A549 (cell line): ENCODE measurements around the gene MCOLN3. TPM values are rescaled to one million over a fixed set of nuclear protein-coding genes. Genes with fewer than 3 reads are reported as not detected.
A peak's percentile ranks its signal among the peaks of the same experiment; 100 is the strongest.

ENCODE experiments used
- ATAC-seq, 2 experiments: fragments of 200-7000 bp in 1 of 2; fragments of >200 bp in 1 of 2; cut with Nextera tagmentation in 1 of 2; cut with Tn5 transposase in 1 of 2; 3 replicates each; pipeline versions ENCODE4 v1.8.0 to v1.9.1; 2018 to 2020; ENCODE audit warnings: mild to moderate bottlenecking in 1 of 2, moderate library complexity in 1 of 2
- CTCF ChIA-PET: fragments of 300-600 bp; sonication (Branson Sonifier 250); formaldehyde crosslinking; extraction: SDS; loops from one replicate; lab custom pipeline; 2021; ENCODE audit warnings: antibody characterized with exemption, inconsistent platforms; lab: Yijun Ruan, JAX
- POLR2A ChIA-PET: fragments of 350-600 bp; formaldehyde crosslinking; extraction: SDS; loops from one replicate; lab custom pipeline; 2021; ENCODE audit warnings: antibody characterized with exemption, inconsistent platforms; lab: Yijun Ruan, JAX
- DNase-seq, 2 experiments: peaks; one replicate each; pipeline versions ENCODE4 v3.0.0 to v3.0.0-alpha.2; 2011 to 2016; ENCODE audit warnings: low read depth in 1 of 2, low spot score in 1 of 2
- FAIRE-seq: peaks from 2 replicates; lab custom pipeline; 2011; peaks lifted over from hg19 to GRCh38; lab: Jason Lieb, UNC
- H3K27ac ChIP-seq, 2 experiments: fragments of >200 bp; sonication (Bioruptor Twin); formaldehyde crosslinking; 3 replicates each; pipeline ENCODE4 v1.5.1; 2016 to 2017
- H3K4me1 ChIP-seq: fragments of >200 bp; sonication (Bioruptor Twin); formaldehyde crosslinking; 3 replicates; pipeline ENCODE4 v1.6.1; 2016
- H3K4me2 ChIP-seq: fragments of >200 bp; sonication (Bioruptor Twin); formaldehyde crosslinking; 3 replicates; pipeline ENCODE4 v1.6.1; 2016
- H3K4me3 ChIP-seq: fragments of >200 bp; sonication (Bioruptor Twin); formaldehyde crosslinking; 3 replicates; pipeline ENCODE4 v1.5.1; 2016
- H3K9me3 ChIP-seq: fragments of >200 bp; sonication (Bioruptor Twin); formaldehyde crosslinking; 3 replicates; pipeline ENCODE4 v1.6.1; 2016
- BHLHE40 ChIP-seq: IDR thresholded peaks from 2 replicates; pipeline ENCODE4 v1.6.1; 2012; ENCODE audit warnings: low read depth, low read length, inconsistent platforms
- CTCF ChIP-seq: fragments of >200 bp; sonication (Bioruptor Twin); formaldehyde crosslinking; IDR thresholded peaks from 3 replicates; pipeline ENCODE4 v1.5.1; 2016
- E2F6 ChIP-seq: IDR thresholded peaks from 2 replicates; pipeline ENCODE4 v1.6.1; 2012; ENCODE audit warnings: low read depth, borderline replicate concordance
- EHMT2 ChIP-seq: fragments of 200-600 bp; sonication (generic); IDR thresholded peaks from 2 replicates; pipeline ENCODE4 v1.6.1; 2016; ENCODE audit warnings: antibody characterized with exemption, low read depth, mild to moderate bottlenecking, moderate library complexity
- EP300 ChIP-seq, 2 experiments: fragments of >200 bp; sonication (Bioruptor Twin); formaldehyde crosslinking; IDR thresholded peaks; 2 replicates in 1 of 2; 3 replicates in 1 of 2; pipeline ENCODE4 v1.6.1; 2016 to 2017
- ESRRA ChIP-seq: fragments of 150-350 bp; IDR thresholded peaks from 2 replicates; pipeline ENCODE4 v1.6.1; 2014; ENCODE audit warnings: mild to moderate bottlenecking, low read length, borderline replicate concordance
- FOSL2 ChIP-seq, 2 experiments: fragments of 450-650 bp in 1 of 2; fragments of >200 bp in 1 of 2; sonication (Bioruptor Twin) in 1 of 2; formaldehyde crosslinking; IDR thresholded peaks; 2 replicates each; pipeline versions ENCODE4 v1.5.0 to v1.6.1; 2016 to 2020; ENCODE audit warnings: mild to moderate bottlenecking in 1 of 2, moderate library complexity in 1 of 2
- FOXS1 ChIP-seq: fragments of 250-450 bp; sonication (Bioruptor Pico); IDR thresholded peaks from 2 replicates; pipeline ENCODE4 v1.5.0; 2020; ENCODE audit warnings: mild to moderate bottlenecking, moderate library complexity
- GATA3 ChIP-seq: IDR thresholded peaks from 2 replicates; pipeline ENCODE4 v1.6.1; 2012; ENCODE audit warnings: borderline replicate concordance
- HEYL ChIP-seq: fragments of 250-450 bp; sonication (Bioruptor Pico); IDR thresholded peaks from 2 replicates; pipeline ENCODE4 v1.8.0; 2021; ENCODE audit warnings: mild to moderate bottlenecking, moderate library complexity
- HOXB13 ChIP-seq: fragments of 250-450 bp; sonication (Bioruptor Pico); IDR thresholded peaks from 2 replicates; pipeline ENCODE4 v1.5.0; 2020; ENCODE audit warnings: low read depth, mild to moderate bottlenecking, moderate library complexity
- HOXB5 ChIP-seq: fragments of 250-450 bp; sonication (Bioruptor Pico); IDR thresholded peaks from 2 replicates; pipeline ENCODE4 v1.5.0; 2020; ENCODE audit warnings: mild to moderate bottlenecking, moderate library complexity
- JUN ChIP-seq, 2 experiments: fragments of >200 bp; sonication (Bioruptor Twin); formaldehyde crosslinking; IDR thresholded peaks; 2 replicates in 1 of 2; 3 replicates in 1 of 2; pipeline ENCODE4 v1.6.1; 2016 to 2017
- JUNB ChIP-seq: fragments of >200 bp; sonication (Bioruptor Twin); formaldehyde crosslinking; IDR thresholded peaks from 2 replicates; pipeline ENCODE4 v1.6.1; 2016
- KDM5A ChIP-seq: fragments of 200-600 bp; sonication (generic); IDR thresholded peaks from 2 replicates; pipeline ENCODE4 v1.6.1; 2016; ENCODE audit warnings: antibody characterized with exemption, mild to moderate bottlenecking
- MAFK ChIP-seq: fragments of 450-650 bp; IDR thresholded peaks from 2 replicates; pipeline ENCODE4 v1.6.1; 2014; ENCODE audit not compliant: partially characterized antibody
- MYC ChIP-seq: IDR thresholded peaks from 2 replicates; pipeline ENCODE4 v1.6.1; 2012; ENCODE audit warnings: mild to moderate bottlenecking, inconsistent platforms, low read length, improper control_type of control experiment, borderline replicate concordance
- PHF8 ChIP-seq: fragments of 200-600 bp; sonication (generic); IDR thresholded peaks from 2 replicates; pipeline ENCODE4 v1.6.1; 2016; ENCODE audit warnings: low read depth, mild to moderate bottlenecking, antibody characterized with exemption, moderate library complexity, borderline replicate concordance
- POLR2A ChIP-seq: IDR thresholded peaks from 2 replicates; pipeline ENCODE4 v1.6.1; 2012; ENCODE audit warnings: mild to moderate bottlenecking, low read length
- RAD21 ChIP-seq, 2 experiments: fragments of >200 bp in 1 of 2; sonication (Bioruptor Twin) in 1 of 2; formaldehyde crosslinking in 1 of 2; IDR thresholded peaks in 1 of 2; conservative IDR thresholded peaks in 1 of 2; 2 replicates in 1 of 2; 3 replicates in 1 of 2; pipeline ENCODE4 v1.6.1; 2012 to 2018; ENCODE audit warnings: inconsistent platforms in 1 of 2
- TFCP2L1 ChIP-seq: fragments of 250-450 bp; sonication (Bioruptor Pico); IDR thresholded peaks from 2 replicates; pipeline ENCODE4 v1.5.0; 2021; ENCODE audit warnings: mild to moderate bottlenecking
- ZSCAN20 ChIP-seq: fragments of 250-450 bp; sonication (Bioruptor Pico); IDR thresholded peaks from 2 replicates; pipeline ENCODE4 v1.8.0; 2022; ENCODE audit warnings: mild to moderate bottlenecking, moderate library complexity
- WGBS: methylation state at CpG from one replicate; pipeline ENCODE4 v1.1.6; 2017; ENCODE audit errors: missing lambda C conversion rate; 5-methylcytosine and 5-hydroxymethylcytosine counted together
- polyA plus RNA-seq, 4 experiments: library from polyadenylated mRNA; depleted of rRNA in 3 of 4; stranded (reverse); fragments of >200 nt; fragmentation: RNase III in 1 of 4; extraction: RNeasy Plus Mini Kit Qiagen cat#74134 plus additional on column Dnase treatment in 1 of 4; gene quantifications; 2 replicates in 3 of 4; 3 replicates in 1 of 4; pipeline ENCODE4 v1.2.3, GENCODE V29; 2011 to 2017
- TF ChIP-seq, protein P1 (sequence below): IDR thresholded peaks from 2 replicates; pipeline ENCODE4 v1.6.1; 2012
- TF ChIP-seq, protein P2 (sequence below): fragments of 200-600 bp; sonication (generic); IDR thresholded peaks from 2 replicates; pipeline ENCODE4 v1.6.1; 2016; ENCODE audit warnings: antibody characterized with exemption, mild to moderate bottlenecking, moderate library complexity
- TF ChIP-seq, protein P3 (sequence below): IDR thresholded peaks from 2 replicates; pipeline ENCODE4 v1.6.1; 2012

Gene MCOLN3
- polyA plus RNA-seq, 2 of the 4 experiments (the other 2 are of a cell fraction): 4.2 to 6.7 TPM

DNA sequence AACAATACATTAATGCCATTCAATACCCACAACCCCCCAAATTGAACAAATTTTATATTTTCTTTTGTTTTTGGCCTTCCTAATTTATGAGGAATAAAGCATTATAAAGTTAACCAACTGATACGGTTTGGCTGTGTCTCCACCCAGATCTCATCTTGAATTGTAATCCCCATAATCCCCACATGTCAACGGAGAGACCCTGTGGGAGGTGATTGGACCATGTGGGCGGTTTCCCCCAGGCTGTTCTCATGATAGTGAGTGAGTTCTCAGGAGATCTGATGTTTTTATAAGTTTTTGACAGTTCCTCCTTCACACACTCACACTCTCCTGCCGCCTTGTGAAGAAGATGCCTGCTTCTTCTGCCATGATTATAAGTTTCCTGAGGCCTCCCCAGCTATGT is 6.4 kb upstream of the MCOLN3 start:
- Histone ChIP-seq H3K4me2 (no peak overlapping the region), H3K4me3 (no peak overlapping the region), H3K4me1 (no peaks in the 10 kb centered on the region), H3K9me3 (no peaks in the 10 kb centered on the region), H3K27ac (no peak overlapping the region)
- FAIRE-seq (no peak), ATAC-seq (no peak), DNase-seq (no peak)
- ChIA-PET POLR2A (no interaction called here), CTCF (interaction anchor here (2.2 kb wide), 1 partner anchor 9 kb away, joined by 7 read pairs; no protein-coding TSS in a partner anchor)
- TF ChIP-seq HOXB13 (CRISPR knock-in tag) (no peak), E2F6 (no peak), CTCF (no peak), HEYL (CRISPR knock-in tag) (no peak), ESRRA (no peak), FOSL2 (IDR thresholded peaks at IDR 0.05) (no peak), FOSL2 (CRISPR knock-in tag; IDR thresholded peaks at IDR 0.05) (no peak), PHF8 (no peak), MAFK (no peak)
- TF ChIP-seq, protein P1, sequence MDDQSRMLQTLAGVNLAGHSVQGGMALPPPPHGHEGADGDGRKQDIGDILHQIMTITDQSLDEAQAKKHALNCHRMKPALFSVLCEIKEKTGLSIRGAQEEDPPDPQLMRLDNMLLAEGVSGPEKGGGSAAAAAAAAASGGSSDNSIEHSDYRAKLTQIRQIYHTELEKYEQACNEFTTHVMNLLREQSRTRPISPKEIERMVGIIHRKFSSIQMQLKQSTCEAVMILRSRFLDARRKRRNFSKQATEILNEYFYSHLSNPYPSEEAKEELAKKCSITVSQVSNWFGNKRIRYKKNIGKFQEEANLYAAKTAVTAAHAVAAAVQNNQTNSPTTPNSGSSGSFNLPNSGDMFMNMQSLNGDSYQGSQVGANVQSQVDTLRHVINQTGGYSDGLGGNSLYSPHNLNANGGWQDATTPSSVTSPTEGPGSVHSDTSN: no peak
- 54% methylated on average over 4 of the region's 4 CpGs for WGBS

DNA sequence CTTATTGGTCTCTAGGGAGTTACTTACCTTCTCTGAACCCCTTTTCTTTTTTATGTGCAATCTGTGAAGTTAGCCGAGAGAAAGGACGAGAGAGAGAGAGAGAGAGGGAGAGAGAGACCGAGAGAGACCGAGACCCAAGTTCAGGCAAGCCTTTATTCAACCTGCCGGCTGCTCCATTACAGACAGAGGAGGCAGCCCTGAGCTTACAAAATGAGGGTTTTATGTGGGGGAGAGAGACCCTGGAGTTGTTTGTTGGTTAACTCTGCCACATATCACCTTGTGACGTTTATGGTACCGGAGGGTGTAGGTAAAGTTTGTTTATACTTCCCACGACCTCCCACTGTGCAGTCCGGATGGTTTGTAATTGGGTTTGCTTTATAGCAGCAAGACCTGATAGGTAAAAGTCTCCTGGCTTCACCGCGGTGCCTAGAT is 1.5 kb upstream of the MCOLN3 start:
- no peak for ATAC-seq
- no peaks in the 10 kb centered on the region for H3K4me1 ChIP-seq
- DNase-seq: no peak
- TF ChIP-seq FOXS1 (no peak), KDM5A (no peak), BHLHE40 (no peak), POLR2A (no peak), MYC (no peak), GATA3 (no peak), EP300 (IDR thresholded peaks at IDR 0.05) (no peak), RAD21 (conservative IDR thresholded peaks at IDR 0.05 in 1 of 2, IDR thresholded peaks at IDR 0.05 in 1 of 2) (no peak), ZSCAN20 (no peak)
- no peak for FAIRE-seq
- H3K27ac ChIP-seq: no peak overlapping the region
- no peak overlapping the region for H3K4me3 ChIP-seq
- POLR2A ChIA-PET: no interaction called here
- 81% methylated on average over 11 of the region's 11 CpGs for WGBS
- no peaks in the 10 kb centered on the region for H3K9me3 ChIP-seq
- CTCF ChIA-PET: no interaction called here
- no peak overlapping the region for H3K4me2 ChIP-seq

DNA sequence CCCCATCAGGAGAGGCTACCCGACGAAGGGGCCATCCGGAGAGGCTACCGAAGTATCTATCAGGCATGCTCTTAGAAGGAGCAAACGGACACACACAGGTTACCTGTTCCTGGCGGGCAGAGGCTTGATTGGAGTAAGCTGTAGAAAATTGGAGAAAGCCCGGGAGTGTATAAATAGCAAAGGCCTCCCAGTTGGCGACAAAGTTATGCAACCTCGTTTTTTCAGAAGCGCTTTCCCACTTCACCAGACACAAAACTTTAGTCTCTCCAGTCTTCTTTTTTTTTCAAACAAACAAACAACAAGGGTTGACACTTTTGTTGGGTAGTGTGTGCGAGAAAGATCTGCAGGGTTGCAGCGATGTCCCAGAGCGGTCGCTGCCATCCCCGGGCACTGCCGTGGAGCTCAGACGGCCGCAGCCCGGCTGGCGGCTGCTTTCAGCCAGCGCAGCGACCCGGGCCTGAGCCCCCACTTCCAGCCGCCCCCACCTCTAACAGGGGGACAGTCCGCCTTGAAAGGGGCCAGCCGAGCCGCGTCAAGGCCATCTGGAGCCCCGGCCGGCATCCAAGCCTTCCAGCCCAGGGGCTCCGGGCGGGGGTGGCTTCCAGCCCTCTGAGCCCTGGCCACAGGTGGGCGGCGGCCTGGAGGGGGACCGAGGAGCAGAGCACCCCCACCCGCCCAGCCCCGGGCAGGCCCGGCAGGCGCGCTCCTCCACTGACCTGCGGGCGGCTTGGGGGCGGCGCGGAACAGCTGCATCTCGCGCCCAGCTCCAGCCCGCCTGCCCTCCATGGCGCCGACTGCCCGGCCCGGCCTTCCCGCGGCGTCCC is 616 bp downstream of the MCOLN3 start:
- ChIA-PET CTCF (interaction anchor here (0.7 to 1.6 kb wide), 3 partner anchors 10 to 103 kb away, joined by 3 to 5 read pairs (median 3); no protein-coding TSS in a partner anchor), POLR2A (interaction anchor here (1.0 to 1.3 kb wide), 2 partner anchors 11 to 154 kb away, joined by 3 to 4 read pairs; no protein-coding TSS in a partner anchor)
- ATAC-seq (peak; percentile 90), DNase-seq (peak; percentile 6 to 7), FAIRE-seq (no peak)
- Histone ChIP-seq H3K27ac (peak overlapping the region; percentile 67 to 93), H3K9me3 (no peaks in the 10 kb centered on the region), H3K4me2 (peak overlapping the region; percentile 53), H3K4me1 (no peaks in the 10 kb centered on the region), H3K4me3 (peak overlapping the region; percentile 61)
- WGBS: 80% methylated on average over 22 of the region's 55 CpGs
- no peak for TF ChIP-seq TFCP2L1 (CRISPR knock-in tag)
- TF ChIP-seq, protein P2, sequence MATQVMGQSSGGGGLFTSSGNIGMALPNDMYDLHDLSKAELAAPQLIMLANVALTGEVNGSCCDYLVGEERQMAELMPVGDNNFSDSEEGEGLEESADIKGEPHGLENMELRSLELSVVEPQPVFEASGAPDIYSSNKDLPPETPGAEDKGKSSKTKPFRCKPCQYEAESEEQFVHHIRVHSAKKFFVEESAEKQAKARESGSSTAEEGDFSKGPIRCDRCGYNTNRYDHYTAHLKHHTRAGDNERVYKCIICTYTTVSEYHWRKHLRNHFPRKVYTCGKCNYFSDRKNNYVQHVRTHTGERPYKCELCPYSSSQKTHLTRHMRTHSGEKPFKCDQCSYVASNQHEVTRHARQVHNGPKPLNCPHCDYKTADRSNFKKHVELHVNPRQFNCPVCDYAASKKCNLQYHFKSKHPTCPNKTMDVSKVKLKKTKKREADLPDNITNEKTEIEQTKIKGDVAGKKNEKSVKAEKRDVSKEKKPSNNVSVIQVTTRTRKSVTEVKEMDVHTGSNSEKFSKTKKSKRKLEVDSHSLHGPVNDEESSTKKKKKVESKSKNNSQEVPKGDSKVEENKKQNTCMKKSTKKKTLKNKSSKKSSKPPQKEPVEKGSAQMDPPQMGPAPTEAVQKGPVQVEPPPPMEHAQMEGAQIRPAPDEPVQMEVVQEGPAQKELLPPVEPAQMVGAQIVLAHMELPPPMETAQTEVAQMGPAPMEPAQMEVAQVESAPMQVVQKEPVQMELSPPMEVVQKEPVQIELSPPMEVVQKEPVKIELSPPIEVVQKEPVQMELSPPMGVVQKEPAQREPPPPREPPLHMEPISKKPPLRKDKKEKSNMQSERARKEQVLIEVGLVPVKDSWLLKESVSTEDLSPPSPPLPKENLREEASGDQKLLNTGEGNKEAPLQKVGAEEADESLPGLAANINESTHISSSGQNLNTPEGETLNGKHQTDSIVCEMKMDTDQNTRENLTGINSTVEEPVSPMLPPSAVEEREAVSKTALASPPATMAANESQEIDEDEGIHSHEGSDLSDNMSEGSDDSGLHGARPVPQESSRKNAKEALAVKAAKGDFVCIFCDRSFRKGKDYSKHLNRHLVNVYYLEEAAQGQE: no peak
- no peak for TF ChIP-seq EHMT2
- no peak for TF ChIP-seq MYC
- no peak for TF ChIP-seq JUN (IDR thresholded peaks at IDR 0.05)
- no peak for TF ChIP-seq JUNB
- TF ChIP-seq, protein P3, sequence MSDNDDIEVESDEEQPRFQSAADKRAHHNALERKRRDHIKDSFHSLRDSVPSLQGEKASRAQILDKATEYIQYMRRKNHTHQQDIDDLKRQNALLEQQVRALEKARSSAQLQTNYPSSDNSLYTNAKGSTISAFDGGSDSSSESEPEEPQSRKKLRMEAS: no peak
- TF ChIP-seq HOXB5: no peak
- no peak for TF ChIP-seq GATA3
